HG03558 (cell line): ENCODE results near the gene TMPRSS9.

Experiments
- ATAC-seq: cut with Tn5 transposase; IDR thresholded peaks from one replicate; pipeline ENCODE4 v1.9.1; 2021; ENCODE audit warnings: moderate number of reproducible peaks; ENCODE audit not compliant: unreplicated experiment; ENCODE audit errors: extremely low read depth

The TMPRSS9 gene

DNA sequence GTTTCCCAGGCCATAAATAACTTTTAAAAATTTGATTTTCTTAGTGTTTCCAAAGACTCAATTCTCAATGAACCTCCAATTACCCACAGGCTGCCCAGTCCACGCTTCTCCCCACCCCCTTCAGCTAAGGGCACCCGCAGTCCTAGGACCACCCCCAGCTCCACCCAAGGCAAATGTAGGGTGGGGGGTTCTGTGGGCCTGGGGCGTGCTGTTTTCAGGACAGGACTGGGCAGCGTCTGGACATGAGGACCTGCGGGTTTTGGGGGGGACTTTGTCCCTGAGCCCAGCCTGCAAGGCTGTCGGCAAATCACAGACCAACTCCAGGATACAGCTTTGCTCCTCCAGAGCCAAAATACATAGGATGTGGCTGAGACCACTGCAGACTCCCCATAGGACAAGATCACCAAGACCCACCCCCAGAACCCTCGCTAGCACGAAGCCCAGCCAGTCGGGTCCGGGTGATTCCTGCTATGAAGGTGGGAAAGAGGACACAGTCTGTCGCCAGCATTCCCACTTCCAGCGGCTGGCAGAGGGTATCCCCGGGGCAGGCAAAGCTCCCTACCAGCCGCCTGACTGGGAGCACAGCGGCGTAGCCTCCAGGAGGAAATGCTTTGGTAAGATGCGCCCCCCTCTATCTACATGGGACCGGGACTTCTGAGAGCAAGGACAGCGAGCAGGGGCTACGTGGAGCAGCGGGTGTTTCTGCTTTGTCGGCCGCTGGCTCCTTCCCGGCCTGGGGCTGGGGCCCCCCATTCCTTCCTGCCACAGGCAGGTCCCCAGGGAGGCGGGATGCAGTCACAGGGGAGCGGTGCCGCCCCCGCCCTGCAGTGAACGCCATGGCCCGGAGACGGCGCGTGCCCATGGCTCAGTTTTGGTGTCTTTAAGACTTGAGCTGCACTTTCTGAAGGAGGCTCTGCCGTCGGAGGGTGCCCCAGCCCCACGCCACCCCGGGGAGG lies 69.0 kb downstream of the TMPRSS9 start:
- ATAC-seq: no peak

DNA sequence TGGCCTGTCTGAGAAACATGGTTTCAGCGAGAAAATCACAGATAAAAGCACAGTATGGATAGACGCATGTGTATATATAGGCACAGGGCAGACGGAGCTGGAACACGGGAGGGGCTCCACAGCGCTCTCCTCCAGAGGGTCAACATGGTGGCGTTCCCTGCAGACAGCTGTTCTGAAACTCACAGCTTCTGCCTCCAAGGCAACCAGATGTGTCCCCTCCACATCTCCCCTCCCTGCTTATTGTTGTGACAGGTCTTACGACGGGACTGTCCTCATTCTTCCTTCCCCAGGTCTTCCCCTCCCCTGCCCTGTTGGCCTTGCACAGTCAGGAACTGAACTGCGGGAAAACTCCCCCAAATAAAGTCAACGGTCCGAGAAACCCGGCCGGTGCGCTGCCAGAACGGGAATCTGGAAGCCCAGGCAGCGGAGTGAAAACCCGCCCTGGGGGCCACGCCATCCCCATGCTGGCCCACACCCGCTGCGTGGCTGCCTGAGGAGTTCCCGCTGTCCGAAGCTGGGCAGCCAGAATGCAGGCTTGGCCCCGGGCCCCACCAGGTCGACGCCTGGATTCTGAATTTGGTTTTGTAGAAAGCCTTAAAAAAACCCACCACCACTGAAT lies 70.0 kb downstream of the TMPRSS9 start:
- no peak for ATAC-seq

DNA sequence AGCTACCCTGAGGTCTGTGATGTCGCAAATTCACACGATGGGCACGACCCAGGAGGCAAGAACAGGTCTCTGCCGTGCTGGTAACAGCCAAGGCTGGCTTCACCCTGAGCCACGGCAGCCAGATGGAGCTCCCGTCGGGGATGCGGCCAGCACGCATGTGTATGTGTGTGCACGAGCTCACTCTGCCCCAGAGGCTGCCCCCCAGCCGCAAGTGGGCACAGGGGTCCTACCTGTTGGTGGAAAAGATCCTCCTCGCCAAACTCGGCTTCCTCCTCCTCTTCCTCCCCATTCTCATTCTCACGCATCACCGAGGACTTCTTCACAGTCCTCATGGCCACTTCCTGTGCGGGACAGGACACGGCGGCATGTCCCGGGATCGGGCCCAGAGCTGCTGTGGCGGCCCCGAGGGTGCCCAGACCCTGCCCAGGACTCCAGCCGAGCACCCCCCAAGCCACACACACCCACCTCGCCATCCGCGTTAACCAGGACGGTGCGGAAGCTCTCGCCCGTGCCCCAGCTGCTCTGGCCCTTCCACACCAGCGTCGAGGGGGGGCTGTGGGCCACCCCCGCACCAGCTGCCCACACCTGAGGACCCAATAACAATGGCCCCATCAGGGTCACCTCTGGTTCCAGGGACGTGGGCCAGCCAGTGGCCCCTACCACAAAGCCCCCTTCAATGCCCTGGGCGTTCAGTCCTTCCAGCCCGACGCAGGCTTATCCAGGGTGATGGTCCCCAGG lies 71.4 kb downstream of the TMPRSS9 start:
- ATAC-seq: no peak

DNA sequence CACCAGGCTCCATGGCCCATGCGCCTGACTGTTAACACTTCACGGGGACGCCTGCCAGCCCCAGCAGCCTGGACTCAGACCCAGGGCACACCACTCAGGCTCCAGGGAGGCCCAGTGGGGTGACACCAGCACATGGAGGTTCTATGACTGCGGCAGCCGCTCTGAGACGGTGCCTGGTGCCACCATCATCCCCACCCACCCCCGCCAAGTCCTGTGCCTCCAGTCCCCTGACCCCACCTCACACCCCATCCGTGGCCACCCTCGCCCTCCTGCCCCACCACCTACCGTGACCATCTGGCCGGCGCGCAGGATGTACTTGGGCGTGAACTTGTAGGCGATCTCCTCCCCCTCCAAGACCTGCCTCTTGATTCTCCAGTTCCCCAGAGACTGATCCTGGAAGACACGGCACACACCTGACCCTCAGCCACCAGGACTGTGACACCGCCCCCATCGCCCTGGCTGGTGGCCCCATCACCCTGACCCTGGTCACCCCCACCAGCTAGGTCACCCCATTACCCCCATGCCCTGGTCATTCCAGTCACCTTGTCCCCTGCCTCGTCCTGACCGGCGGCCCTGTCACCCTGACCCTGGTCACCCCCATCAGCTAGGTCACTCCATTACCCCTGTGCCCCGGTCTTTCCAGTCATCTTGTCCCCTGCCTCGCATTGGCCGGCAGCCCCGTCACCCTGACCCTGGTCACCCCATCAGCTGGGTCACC lies 72.2 kb downstream of the TMPRSS9 start:
- ATAC-seq: no peak

DNA sequence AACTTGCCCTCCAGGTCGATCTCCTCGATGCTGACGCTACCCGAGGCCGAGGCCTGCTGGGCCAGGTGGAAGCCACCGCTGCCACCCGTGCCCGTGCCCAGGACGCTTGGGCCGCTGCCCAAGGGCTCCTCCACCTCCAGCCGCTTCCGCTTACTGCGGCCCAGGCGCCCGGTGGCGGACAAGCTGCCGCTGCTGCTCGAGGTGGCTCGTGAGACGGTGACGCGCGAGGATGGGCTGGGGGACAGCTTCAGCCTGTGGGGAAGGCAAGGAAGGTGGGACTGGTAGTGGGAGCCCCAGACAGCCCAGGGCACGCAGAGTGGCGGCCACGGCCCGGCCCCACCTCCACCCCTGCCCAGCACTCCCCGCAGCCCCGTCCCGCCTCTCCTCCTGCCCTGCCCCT lies 73.8 kb downstream of the TMPRSS9 start:
- ATAC-seq: no peak

DNA sequence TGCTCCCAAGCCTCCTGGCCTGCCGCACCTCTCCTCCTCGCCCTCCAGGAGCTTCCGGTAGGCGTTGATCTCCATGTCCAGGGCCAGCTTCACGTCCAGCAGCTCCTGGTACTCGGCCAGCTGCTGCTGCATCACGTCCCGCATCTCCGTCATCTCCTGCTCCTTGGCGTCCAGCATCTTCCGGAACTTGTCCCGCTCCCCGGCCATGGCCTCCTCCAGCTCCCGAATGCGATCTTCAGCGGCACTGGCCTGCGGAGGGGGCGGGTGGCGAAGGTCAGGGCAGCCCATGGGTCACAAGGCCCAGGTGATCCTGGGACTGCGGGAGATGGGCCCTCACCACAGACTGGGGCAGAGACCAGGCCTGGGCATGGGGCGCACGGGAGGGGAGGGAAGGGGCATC lies 74.2 kb downstream of the TMPRSS9 start:
- no peak for ATAC-seq

DNA sequence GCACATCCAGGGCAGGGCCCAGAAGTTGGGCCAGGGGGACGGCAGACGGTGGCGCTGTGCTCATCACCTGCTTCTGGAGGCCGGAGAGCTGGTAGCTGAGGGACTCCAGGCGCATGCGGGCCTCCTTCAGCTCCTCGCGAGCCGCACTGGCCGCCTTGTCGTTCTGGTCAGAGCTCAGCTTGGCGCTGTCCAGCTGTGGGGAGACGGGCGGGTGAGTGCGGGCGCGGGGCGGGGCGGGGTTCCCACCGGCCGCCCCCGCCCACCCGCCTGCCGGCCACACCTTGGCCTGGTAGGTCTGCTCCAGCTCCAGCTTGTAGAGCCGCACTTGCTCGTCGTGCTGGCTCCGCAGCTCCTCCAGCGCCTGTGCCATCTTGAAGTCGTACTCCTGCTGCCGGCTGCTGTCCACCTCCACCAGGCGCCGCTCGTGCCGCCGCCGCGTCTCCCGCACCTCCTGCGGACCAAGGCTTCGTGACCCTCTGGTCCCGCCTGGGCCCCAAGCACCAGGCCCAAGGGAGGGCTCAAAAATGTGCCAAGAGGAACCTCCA lies 74.7 kb downstream of the TMPRSS9 start:
- no peak for ATAC-seq

DNA sequence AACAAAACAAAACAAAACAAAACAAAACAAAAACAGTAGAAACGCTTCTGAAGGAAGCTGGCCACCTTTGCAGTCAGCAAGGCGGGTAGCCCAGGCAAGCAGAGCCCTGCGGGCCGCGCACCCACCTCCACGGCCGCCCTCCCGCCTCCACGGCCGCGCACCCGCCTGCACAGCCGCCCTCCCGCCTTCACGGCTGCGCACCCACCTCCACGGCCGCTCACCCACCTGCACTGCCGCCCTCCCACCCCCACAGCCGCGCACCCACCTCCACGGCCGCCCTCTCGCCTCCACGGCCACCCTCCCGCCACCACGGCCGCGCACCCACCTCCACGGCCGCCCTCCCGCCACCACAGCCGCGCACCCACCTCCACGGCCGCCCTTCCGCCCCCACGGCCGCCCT lies 76.3 kb downstream of the TMPRSS9 start:
- no peak for ATAC-seq

DNA sequence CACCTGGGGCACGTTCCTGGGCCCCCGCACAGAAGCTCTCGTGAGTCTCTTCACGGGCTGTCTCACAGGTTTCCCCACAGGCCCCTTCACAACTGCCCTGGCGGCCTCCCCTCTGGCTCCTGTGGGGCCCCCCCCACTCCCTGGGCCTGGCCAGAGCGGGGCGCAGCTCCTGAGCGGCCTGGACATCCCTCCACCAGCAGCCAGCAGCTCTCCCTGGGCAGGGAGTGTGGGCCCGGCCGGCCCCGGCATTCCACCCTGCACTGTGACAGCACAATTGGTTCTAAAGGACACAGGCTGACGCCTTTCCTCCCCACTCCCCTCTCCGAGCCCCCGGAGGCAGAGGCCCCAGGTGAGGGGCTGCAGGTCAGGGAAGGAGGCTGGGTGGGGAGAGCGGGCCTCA lies 76.9 kb downstream of the TMPRSS9 start:
- no peak for ATAC-seq

DNA sequence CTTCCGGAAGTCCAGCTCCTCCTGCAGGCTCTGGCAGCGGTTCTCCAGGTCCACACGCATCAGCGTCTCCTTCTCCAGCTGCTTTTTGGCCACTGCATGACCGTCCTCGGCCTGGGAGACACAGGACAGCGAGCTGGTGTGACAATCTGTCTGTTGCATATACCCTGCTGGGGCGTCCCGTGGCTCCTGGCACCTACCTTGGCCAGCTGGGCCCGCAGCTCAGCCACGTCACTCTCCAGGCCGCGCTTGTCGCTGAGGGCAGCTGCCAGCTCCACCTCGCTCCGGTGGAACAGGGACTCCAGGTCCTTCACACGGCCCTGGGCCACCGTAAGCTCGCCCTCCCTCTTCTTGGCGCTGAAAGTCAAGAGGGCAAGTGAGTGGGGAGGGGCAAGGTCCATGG lies 78.1 kb downstream of the TMPRSS9 start:
- no peak for ATAC-seq

DNA sequence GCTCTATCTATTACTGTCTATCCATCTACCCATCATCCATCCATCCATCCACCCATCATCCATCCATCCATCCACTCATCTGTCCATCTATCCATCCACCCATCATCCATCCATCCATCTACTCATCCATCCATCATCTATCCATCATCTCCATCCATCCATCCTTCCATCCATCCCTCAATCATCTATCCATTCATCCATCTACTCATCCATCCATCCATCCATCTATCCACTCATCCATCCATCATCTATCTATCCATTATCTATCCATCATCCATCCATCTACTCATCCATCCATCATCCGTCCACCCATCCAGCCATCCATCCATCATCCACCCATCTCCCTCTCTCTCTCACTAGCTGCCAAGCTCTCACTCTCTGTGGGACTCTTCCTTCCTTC lies 80.5 kb downstream of the TMPRSS9 start:
- no peak for ATAC-seq

DNA sequence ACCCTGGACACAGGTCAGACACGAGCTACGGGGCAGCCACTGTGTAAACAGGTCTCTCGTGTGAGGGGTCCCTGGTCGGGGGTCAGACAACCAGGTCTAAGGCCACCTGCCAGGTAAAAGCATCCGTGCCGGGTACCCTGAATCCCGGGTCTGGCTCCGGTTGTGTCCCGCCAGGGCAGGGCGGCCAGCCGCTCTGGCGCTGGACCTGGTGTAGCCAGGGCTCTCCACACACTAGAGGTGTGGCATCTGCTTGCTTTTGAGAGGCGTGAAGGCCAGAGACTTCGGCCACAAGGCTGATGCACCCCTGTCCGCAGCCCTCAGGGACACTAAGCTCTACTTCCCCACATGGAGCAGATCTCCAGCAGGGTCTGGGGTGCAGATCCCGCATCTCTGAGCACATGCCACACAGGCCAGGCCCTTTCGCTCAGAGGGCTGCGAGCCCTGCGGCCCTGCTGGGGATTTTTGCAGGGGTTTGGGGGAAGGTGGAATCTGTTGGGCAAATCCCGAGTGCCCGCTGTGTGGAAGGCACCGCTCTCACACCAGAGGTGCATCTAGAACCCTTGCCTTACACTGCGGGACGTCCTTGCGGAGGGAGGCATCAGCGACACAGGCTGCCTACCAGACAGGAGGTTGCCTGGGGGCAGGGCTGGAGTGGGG lies 81.2 kb downstream of the TMPRSS9 start:
- no peak for ATAC-seq

DNA sequence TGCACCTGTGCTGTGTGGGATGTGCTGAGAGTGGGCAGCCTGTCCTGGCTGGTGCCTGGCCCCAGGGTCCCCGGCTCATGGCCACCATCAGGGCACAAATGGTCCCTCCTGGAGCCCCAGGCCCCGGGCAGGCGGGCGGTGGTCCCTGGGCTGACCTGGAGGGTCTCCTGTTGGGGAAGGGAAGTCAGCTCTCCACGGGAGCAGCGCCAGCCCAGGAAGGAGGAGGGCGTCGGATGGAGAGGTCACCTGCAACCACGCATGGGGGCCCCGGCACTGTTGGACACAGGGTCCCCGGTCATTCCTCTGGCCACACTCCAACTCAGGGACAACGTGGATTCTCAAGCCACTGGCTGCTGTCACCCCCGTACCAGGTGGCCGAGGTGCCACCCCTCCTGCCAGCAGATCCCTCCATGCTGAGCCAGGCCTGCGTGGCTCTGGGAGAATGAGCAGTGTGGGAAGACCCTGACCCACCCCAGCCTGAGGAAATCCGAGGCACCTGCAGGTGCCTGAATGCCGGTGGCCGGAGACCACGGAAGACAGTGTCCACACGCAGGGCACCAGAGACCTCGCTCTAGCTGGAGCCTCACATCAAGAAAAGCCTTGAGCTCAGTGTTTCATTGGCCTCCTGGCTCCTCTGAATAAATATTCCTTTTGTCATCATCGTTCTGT lies 83.2 kb downstream of the TMPRSS9 start:
- ATAC-seq: no peak

DNA sequence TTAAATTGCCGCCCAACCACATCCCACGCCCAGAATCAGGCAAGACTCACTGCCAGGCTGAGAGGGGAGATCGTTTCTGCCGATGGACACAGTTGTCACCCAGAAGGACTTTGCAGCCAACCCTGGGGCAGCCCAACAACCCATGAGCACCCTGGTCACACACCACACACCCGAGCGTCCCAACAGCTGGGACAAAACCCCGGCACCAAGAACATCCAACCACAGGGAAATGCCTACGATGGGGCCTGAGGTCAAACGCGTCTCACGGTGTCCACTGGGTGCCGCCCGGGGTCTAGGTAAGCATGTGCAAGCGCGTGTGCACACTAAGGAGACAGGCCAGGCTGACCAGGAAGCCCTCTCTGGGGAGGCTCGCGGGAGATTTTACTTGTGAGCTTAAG lies 83.7 kb downstream of the TMPRSS9 start:
- ATAC-seq: no peak

DNA sequence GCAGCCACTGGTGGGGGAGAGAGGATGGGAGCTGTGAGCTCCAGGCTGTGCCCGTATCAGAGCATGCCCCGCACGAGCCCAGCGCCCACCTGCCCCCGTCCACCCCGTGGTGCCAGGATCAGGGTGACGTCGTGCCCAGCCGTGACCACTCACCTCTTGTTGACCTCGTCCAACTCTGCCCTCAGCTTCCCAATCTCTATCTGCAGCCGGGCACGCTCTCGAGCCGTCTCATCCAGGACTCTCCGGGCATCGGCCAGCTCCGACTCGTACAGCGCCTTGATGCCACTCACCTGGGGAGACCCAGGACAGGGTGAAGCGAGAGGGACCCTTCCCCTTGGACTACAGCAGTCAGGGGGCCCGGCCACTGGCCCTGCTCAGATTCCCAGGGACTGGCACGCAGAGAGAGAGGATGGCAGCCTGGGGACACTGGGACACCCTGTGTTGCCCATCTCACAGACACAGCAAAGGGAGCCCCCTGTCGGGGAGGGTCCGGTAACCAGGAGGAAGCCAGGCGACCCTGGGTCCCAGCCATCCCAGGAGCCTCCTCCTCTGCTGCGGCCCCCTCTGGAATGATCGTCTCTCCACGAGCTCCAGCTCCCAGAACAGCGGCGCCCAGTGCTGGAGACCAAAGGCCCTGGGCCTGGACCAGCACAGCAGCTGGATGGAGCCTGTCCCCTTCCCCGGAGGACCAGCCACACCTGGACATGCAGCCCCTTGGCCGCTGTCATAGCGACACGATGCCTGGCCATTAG lies 84.4 kb downstream of the TMPRSS9 start:
- ATAC-seq: no peak

DNA sequence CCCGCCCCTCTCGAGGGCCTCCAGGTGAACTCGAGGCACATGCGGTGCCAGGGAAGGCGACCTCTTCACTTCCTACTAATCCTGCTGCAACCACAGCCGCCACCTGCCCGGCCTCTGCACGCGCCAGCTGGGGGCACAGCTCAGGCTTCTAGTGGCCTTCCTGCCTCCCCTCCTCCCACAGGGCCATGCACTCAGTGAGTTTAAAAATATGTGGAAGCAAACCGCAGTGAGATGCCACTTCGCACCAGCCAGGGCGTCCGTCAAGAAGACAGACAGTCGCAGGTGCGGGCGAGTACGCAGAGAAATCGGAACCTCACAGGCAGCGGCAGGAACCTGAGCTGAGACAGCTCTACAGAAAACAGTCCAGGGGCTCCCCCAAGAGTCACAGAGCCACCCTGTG lies 86.3 kb downstream of the TMPRSS9 start:
- no peak for ATAC-seq

DNA sequence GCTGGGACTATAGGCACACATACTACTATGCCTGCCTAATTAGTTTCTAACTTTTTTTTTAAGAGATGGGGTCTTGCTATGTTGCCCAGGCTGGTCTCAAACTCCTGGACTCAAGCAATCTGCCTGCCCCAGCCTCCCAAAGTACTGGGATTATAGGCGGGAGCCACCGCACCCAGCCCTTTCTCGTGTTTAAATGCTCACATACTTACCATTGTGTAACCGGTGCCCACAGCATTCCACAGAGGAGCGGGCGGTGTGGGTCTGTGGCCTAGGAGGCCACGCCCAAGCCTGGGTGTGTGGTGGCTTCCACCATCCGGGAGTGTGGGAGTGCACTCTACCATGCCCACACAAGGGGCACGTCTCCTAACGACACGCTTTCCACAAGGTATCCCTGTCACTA lies 89.0 kb downstream of the TMPRSS9 start:
- no peak for ATAC-seq

DNA sequence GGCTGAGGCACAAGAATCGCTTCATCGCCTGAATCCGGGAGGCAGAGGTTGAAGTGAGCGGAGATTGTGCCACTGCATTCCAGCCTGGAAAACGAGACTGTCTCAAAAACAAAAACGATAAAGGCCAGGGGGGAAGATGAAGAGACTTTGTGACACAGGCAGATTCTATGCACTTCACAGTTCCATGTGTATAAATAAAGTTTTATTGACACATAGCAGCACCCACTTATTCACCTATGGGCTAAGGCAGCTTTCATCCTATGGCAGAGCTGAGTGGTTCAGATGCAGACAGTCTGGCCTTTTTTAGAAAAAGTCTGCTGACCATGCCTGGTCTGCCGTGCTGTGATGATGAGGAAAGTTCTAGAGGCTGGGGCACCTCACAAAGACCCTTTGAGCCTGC lies 91.1 kb downstream of the TMPRSS9 start:
- ATAC-seq: no peak

DNA sequence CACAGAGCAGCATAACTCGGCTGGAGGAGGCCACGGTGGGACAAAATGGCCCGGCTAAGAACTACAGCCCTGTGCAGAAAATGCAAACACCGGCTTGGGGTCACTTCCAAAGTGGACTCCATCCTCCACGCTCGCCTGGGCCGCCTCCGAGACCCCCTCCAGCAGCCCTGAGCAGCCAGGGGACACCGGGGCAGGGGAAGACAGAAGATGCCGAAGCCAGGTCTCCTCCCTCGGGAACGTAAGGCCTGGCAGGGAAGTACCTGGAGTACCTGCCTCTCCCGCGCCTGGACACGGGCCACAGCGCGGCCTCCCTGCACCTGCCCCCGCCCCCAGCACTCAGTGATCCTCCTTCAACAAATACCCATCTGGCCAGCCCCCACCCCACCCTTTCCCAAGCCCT lies 91.7 kb downstream of the TMPRSS9 start:
- ATAC-seq: no peak
